Measurements from ENCODE around the gene ARHGAP15.

ARHGAP15 gene

GRCh38 chr2:143157001-143157400 is 27.8 kb downstream of the ARHGAP15 start:
- H4K20me1 ChIP-seq (ENCODE audit: insufficient read depth, low read length): no peaks in the 10 kb centered on the region
- no peaks in the 10 kb centered on the region for H3K4me1 ChIP-seq (ENCODE audit: low read length)
- no peaks in the 10 kb centered on the region for H3K9me3 ChIP-seq (replicated peaks; ENCODE audit: insufficient read depth, low read length)
- no peaks in the 10 kb centered on the region for H3K79me2 ChIP-seq (ENCODE audit: low read length)
- no peak overlapping the region for H3K27ac ChIP-seq (ENCODE audit: low read length)
- H2AFZ ChIP-seq (ENCODE audit: low read length): no peak overlapping the region
- TF ChIP-seq CTCF (IDR thresholded peaks at IDR 0.05; ENCODE audit: low read length) (no peak), EZH2phosphoT487 (IDR thresholded peaks at IDR 0.05; ENCODE audit: low read length) (no peak), EZH2 (optimal IDR thresholded peaks at IDR 0.05; ENCODE audit: low read depth, low read length) (no peak)
- no peak for DNase-seq
- H3K4me3 ChIP-seq (ENCODE audit: low read length): no peak overlapping the region
- H3K9me2 ChIP-seq (replicated peaks; ENCODE audit: insufficient read depth, low read length): no peaks in the 10 kb centered on the region
- H3F3A ChIP-seq (ENCODE audit: insufficient read depth, low read length): no peaks in the 10 kb centered on the region
- no peaks in the 10 kb centered on the region for H3K36me3 ChIP-seq (replicated peaks; ENCODE audit: insufficient read depth, low read length)
- no peak overlapping the region for H3K4me2 ChIP-seq (ENCODE audit: low read depth, low read length)
- no peaks in the 10 kb centered on the region for H3K27me3 ChIP-seq (replicated peaks; ENCODE audit: insufficient read depth, low read length)
- H3K9ac ChIP-seq (ENCODE audit: low read length): no peak overlapping the region

- TF ChIP-seq EZH2phosphoT487 (IDR thresholded peaks at IDR 0.05; ENCODE audit: low read length) (no peak), EZH2 (optimal IDR thresholded peaks at IDR 0.05; ENCODE audit: low read depth, low read length) (no peak), CTCF (IDR thresholded peaks at IDR 0.05; ENCODE audit: low read length) (no peak)
- Histone ChIP-seq H3K79me2 (ENCODE audit: low read length) (no peaks in the 10 kb centered on the region), H3K9ac (ENCODE audit: low read length) (no peak overlapping the region), H3K9me3 (replicated peaks; ENCODE audit: insufficient read depth, low read length) (no peaks in the 10 kb centered on the region), H3K4me2 (ENCODE audit: low read depth, low read length) (no peak overlapping the region), H3K4me1 (ENCODE audit: low read length) (no peaks in the 10 kb centered on the region), H3K27ac (ENCODE audit: low read length) (no peak overlapping the region), H3K36me3 (replicated peaks; ENCODE audit: insufficient read depth, low read length) (no peaks in the 10 kb centered on the region), H3K4me3 (ENCODE audit: low read length) (no peak overlapping the region), H3K9me2 (replicated peaks; ENCODE audit: insufficient read depth, low read length) (no peaks in the 10 kb centered on the region), H3F3A (ENCODE audit: insufficient read depth, low read length) (no peaks in the 10 kb centered on the region), H3K27me3 (replicated peaks; ENCODE audit: insufficient read depth, low read length) (no peaks in the 10 kb centered on the region), H4K20me1 (ENCODE audit: insufficient read depth, low read length) (no peaks in the 10 kb centered on the region), H2AFZ (ENCODE audit: low read length) (no peak overlapping the region)
- no peak for DNase-seq
Observed at GRCh38 chr2:143157418-143157817, 28.2 kb downstream of the ARHGAP15 start.

- no peaks in the 10 kb centered on the region for H4K20me1 ChIP-seq (ENCODE audit: insufficient read depth, low read length)
- no peak overlapping the region for H3K4me3 ChIP-seq (ENCODE audit: low read length)
- no peaks in the 10 kb centered on the region for H3K79me2 ChIP-seq (ENCODE audit: low read length)
- no peak overlapping the region for H3K9ac ChIP-seq (ENCODE audit: low read length)
- no peaks in the 10 kb centered on the region for H3K27me3 ChIP-seq (replicated peaks; ENCODE audit: insufficient read depth, low read length)
- no peak for TF ChIP-seq EZH2 (optimal IDR thresholded peaks at IDR 0.05; ENCODE audit: low read depth, low read length)
- TF ChIP-seq CTCF (IDR thresholded peaks at IDR 0.05; ENCODE audit: low read length): no peak
- no peak for TF ChIP-seq EZH2phosphoT487 (IDR thresholded peaks at IDR 0.05; ENCODE audit: low read length)
- H3K4me2 ChIP-seq (ENCODE audit: low read depth, low read length): no peak overlapping the region
- no peak overlapping the region for H3K27ac ChIP-seq (ENCODE audit: low read length)
- no peak overlapping the region for H2AFZ ChIP-seq (ENCODE audit: low read length)
- H3K36me3 ChIP-seq (replicated peaks; ENCODE audit: insufficient read depth, low read length): no peaks in the 10 kb centered on the region
- DNase-seq: no peak
- H3K9me2 ChIP-seq (replicated peaks; ENCODE audit: insufficient read depth, low read length): no peaks in the 10 kb centered on the region
- no peaks in the 10 kb centered on the region for H3K4me1 ChIP-seq (ENCODE audit: low read length)
- no peaks in the 10 kb centered on the region for H3F3A ChIP-seq (ENCODE audit: insufficient read depth, low read length)
- no peaks in the 10 kb centered on the region for H3K9me3 ChIP-seq (replicated peaks; ENCODE audit: insufficient read depth, low read length)
Observed at GRCh38 chr2:143158098-143158497, 28.9 kb downstream of the ARHGAP15 start.

Data from MM.1S (cell line).